ENCODE results near the gene ZMIZ1.

Gene ZMIZ1

DNA sequence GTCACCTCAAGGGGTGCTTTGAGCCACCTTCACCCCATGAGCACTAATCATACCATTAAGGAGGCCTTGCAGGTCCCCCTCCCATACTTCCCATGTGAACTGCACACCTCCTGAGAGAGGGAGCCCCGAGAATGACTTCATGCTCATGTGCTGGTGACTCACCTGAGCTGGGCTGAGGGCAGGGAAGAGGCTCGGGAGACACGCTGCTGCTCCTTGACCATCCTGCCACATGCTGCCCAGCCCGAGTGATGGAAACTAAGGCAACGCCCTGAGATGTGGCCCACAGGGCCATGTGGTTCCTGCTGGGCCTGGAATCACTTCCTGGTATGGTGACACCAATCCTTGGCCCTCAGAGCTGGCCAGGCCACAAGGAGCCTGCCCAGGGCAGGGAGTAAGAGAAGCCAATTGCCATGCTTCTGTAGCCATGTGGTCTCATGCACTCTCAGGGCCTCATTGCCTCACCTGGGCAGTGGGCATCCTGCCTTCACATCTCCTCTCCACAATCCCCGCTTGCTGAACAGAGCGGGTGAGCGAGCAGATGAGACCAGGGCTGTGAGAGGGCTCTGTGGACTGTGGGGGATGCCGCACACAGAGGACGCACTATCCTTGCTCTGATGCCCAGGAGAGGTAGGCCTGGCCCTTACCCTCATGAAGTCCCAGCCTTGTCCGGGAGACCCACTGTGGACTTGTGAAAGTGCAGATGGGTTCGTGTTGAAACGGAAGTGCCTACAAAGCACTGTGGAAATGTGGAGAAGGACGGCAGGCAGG, 260.2 kb downstream of the ZMIZ1 start:
- no peaks in the 10 kb centered on the region for H4K20me1 ChIP-seq (ENCODE audit: insufficient read depth, low read length, poor library complexity, severe bottlenecking)
- no peak for TF ChIP-seq EZH2phosphoT487 (IDR thresholded peaks at IDR 0.05; ENCODE audit: borderline replicate concordance)
- TF ChIP-seq, protein P1, sequence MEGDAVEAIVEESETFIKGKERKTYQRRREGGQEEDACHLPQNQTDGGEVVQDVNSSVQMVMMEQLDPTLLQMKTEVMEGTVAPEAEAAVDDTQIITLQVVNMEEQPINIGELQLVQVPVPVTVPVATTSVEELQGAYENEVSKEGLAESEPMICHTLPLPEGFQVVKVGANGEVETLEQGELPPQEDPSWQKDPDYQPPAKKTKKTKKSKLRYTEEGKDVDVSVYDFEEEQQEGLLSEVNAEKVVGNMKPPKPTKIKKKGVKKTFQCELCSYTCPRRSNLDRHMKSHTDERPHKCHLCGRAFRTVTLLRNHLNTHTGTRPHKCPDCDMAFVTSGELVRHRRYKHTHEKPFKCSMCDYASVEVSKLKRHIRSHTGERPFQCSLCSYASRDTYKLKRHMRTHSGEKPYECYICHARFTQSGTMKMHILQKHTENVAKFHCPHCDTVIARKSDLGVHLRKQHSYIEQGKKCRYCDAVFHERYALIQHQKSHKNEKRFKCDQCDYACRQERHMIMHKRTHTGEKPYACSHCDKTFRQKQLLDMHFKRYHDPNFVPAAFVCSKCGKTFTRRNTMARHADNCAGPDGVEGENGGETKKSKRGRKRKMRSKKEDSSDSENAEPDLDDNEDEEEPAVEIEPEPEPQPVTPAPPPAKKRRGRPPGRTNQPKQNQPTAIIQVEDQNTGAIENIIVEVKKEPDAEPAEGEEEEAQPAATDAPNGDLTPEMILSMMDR (conservative IDR thresholded peaks at IDR 0.05; ENCODE audit: low read length): no peak
- H3K4me3 ChIP-seq (ENCODE audit: low read length, poor library complexity, severe bottlenecking): no peak overlapping the region
- H3K4me2 ChIP-seq (ENCODE audit: low read depth, low read length, poor library complexity, severe bottlenecking): no peak overlapping the region
- H3K4me1 ChIP-seq (ENCODE audit: insufficient read depth, low read length, poor library complexity, severe bottlenecking): peaks cover 43% of the 10 kb centered on the region
- no peaks in the 10 kb centered on the region for H3K9me2 ChIP-seq (replicated peaks; ENCODE audit: low read depth, low read length)
- no peaks in the 10 kb centered on the region for H3F3A ChIP-seq (ENCODE audit: low read depth)
- no peak overlapping the region for H3K9ac ChIP-seq (ENCODE audit: low read depth, low read length, poor library complexity, severe bottlenecking)
- no peaks in the 10 kb centered on the region for H3K27me3 ChIP-seq (ENCODE audit: insufficient read depth, low read length, poor library complexity, severe bottlenecking)
- H3K79me2 ChIP-seq (ENCODE audit: insufficient read depth, low read length): no peaks in the 10 kb centered on the region
- no peak overlapping the region for H2AFZ ChIP-seq (ENCODE audit: low read length)
- no peaks in the 10 kb centered on the region for H3K36me3 ChIP-seq (ENCODE audit: insufficient read depth, low read length)
- H3K9me3 ChIP-seq (ENCODE audit: insufficient read depth, low read depth, low read length): no peaks in the 10 kb centered on the region

DNA sequence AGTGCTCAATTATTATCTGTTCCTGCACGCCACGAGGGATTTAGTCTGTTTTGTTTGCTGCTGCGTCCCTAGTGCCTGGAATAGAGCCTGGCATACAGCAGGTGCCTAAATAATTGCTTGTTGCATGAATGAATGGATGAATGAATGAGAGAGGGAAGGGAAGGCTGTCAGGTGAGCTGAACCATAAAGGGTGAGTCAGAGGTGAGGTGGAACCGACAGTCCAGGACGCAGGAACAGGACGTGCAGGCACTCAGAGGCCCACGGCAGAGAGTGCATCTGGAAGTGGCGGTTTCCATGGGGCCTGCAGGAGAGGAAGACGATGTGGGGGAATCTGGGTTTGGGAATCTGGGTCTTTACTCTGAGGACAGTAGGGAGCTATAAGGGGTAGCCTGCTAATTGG, 260.8 kb downstream of the ZMIZ1 start:
- Histone ChIP-seq H3K36me3 (ENCODE audit: insufficient read depth, low read length) (no peaks in the 10 kb centered on the region), H3K9ac (ENCODE audit: low read depth, low read length, poor library complexity, severe bottlenecking) (no peak overlapping the region), H3K9me3 (ENCODE audit: insufficient read depth, low read depth, low read length) (no peaks in the 10 kb centered on the region), H3F3A (ENCODE audit: low read depth) (no peaks in the 10 kb centered on the region), H2AFZ (ENCODE audit: low read length) (no peak overlapping the region), H4K20me1 (ENCODE audit: insufficient read depth, low read length, poor library complexity, severe bottlenecking) (no peaks in the 10 kb centered on the region), H3K4me3 (ENCODE audit: low read length, poor library complexity, severe bottlenecking) (no peak overlapping the region), H3K4me1 (ENCODE audit: insufficient read depth, low read length, poor library complexity, severe bottlenecking) (peaks cover 38% of the 10 kb centered on the region), H3K79me2 (ENCODE audit: insufficient read depth, low read length) (no peaks in the 10 kb centered on the region), H3K9me2 (replicated peaks; ENCODE audit: low read depth, low read length) (no peaks in the 10 kb centered on the region), H3K27me3 (ENCODE audit: insufficient read depth, low read length, poor library complexity, severe bottlenecking) (no peaks in the 10 kb centered on the region), H3K4me2 (ENCODE audit: low read depth, low read length, poor library complexity, severe bottlenecking) (no peak overlapping the region)
- no peak for TF ChIP-seq EZH2phosphoT487 (IDR thresholded peaks at IDR 0.05; ENCODE audit: borderline replicate concordance)
- TF ChIP-seq, protein P1 (conservative IDR thresholded peaks at IDR 0.05; ENCODE audit: low read length): no peak

DNA sequence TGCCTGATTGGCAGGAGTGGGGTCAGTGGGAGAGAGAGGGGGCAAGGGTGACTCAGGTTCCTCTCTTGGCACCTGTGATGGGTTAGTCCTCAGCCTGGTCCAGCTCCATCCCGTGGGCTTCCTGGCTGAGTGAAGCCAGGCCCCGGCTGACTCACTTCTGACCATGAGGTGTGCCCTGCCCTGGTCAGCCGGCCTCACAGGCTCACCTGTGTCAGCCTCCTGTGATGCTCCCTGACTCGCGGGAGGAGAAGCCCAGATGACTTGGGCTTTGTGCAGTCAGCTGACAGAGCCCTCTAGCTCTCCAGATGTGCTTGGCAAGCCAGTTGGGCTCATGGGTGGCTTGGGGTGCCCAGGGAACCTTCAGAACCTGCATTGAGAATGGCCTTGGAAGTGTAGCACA, 262.5 kb downstream of the ZMIZ1 start:
- Histone ChIP-seq H2AFZ (ENCODE audit: low read length) (no peak overlapping the region), H3K36me3 (ENCODE audit: insufficient read depth, low read length) (no peaks in the 10 kb centered on the region), H3K79me2 (ENCODE audit: insufficient read depth, low read length) (no peaks in the 10 kb centered on the region), H3K4me3 (ENCODE audit: low read length, poor library complexity, severe bottlenecking) (no peak overlapping the region), H4K20me1 (ENCODE audit: insufficient read depth, low read length, poor library complexity, severe bottlenecking) (no peaks in the 10 kb centered on the region), H3K9me2 (replicated peaks; ENCODE audit: low read depth, low read length) (no peaks in the 10 kb centered on the region), H3K4me2 (ENCODE audit: low read depth, low read length, poor library complexity, severe bottlenecking) (no peak overlapping the region), H3K9me3 (ENCODE audit: insufficient read depth, low read depth, low read length) (no peaks in the 10 kb centered on the region), H3K4me1 (ENCODE audit: insufficient read depth, low read length, poor library complexity, severe bottlenecking) (peaks cover 21% of the 10 kb centered on the region), H3K9ac (ENCODE audit: low read depth, low read length, poor library complexity, severe bottlenecking) (no peak overlapping the region), H3F3A (ENCODE audit: low read depth) (no peaks in the 10 kb centered on the region), H3K27me3 (ENCODE audit: insufficient read depth, low read length, poor library complexity, severe bottlenecking) (no peaks in the 10 kb centered on the region)
- TF ChIP-seq, protein P1 (conservative IDR thresholded peaks at IDR 0.05; ENCODE audit: low read length): no peak
- no peak for TF ChIP-seq EZH2phosphoT487 (IDR thresholded peaks at IDR 0.05; ENCODE audit: borderline replicate concordance)

All from Loucy (cell line).